Fibroblast of lung (primary cell): ENCODE measurements around the gene CAAP1. TPM values are rescaled to one million over a fixed set of nuclear protein-coding genes. Genes with fewer than 3 reads are reported as not detected.

Experiments used
- DNase-seq, 2 donors: peaks; one replicate each; pipeline versions ENCODE4 v3.0.0 to v3.0.0-alpha.2; 2010; ENCODE audit warnings: low read depth in 2 of 2
- H2AFZ ChIP-seq: 2 replicates; pipeline ENCODE4 v1.5.1; 2012; ENCODE audit warnings: low read length, control low read depth, inconsistent platforms
- H3K27ac ChIP-seq: 2 replicates; pipeline ENCODE4 v1.5.1; 2011; ENCODE audit warnings: low read length, control low read depth; ENCODE audit not compliant: insufficient read depth
- H3K27me3 ChIP-seq: 2 replicates; pipeline ENCODE4 v1.5.1; 2011; ENCODE audit warnings: mild to moderate bottlenecking, low read length; ENCODE audit not compliant: control insufficient read depth, insufficient read depth
- H3K36me3 ChIP-seq: 2 replicates; pipeline ENCODE4 v1.5.1; 2011; ENCODE audit warnings: low read length; ENCODE audit not compliant: control insufficient read depth, insufficient read depth
- H3K4me1 ChIP-seq: 2 replicates; pipeline ENCODE4 v1.5.1; 2011; ENCODE audit warnings: low read length; ENCODE audit not compliant: control insufficient read depth, insufficient read depth; ENCODE audit errors: extremely low read depth
- H3K4me2 ChIP-seq: 2 replicates; pipeline ENCODE4 v1.5.1; 2011; ENCODE audit warnings: low read length, control low read depth; ENCODE audit not compliant: insufficient read depth; ENCODE audit errors: extremely low read depth
- H3K4me3 ChIP-seq, 4 experiments: fragments of 200-600 bp in 1 of 4; sonication (generic) in 1 of 4; replicated peaks in 1 of 4; 2 replicates each; pipeline ENCODE4 v1.5.1; 2011 to 2016; ENCODE audit warnings: low read length in 4 of 4, low read depth in 3 of 4, mild to moderate bottlenecking in 3 of 4, control low read depth in 2 of 4, inconsistent platforms in 1 of 4, mixed read lengths in 1 of 4; ENCODE audit not compliant: insufficient read depth in 1 of 4; ENCODE audit errors: control extremely low read depth in 1 of 4
- H3K79me2 ChIP-seq: 2 replicates; pipeline ENCODE4 v1.5.1; 2012; ENCODE audit warnings: mild to moderate bottlenecking, low read length, inconsistent platforms; ENCODE audit not compliant: control insufficient read depth, insufficient read depth
- H3K9ac ChIP-seq: 2 replicates; pipeline ENCODE4 v1.5.1; 2011; ENCODE audit warnings: mild to moderate bottlenecking, low read length, control low read depth; ENCODE audit not compliant: insufficient read depth
- H3K9me3 ChIP-seq: 2 replicates; pipeline ENCODE4 v1.5.1; 2012; ENCODE audit warnings: low read depth, low read length; ENCODE audit not compliant: control insufficient read depth, insufficient read depth
- H4K20me1 ChIP-seq: 2 replicates; pipeline ENCODE4 v1.5.1; 2011; ENCODE audit warnings: low read length; ENCODE audit not compliant: control insufficient read depth, insufficient read depth; ENCODE audit errors: extremely low read depth
- CTCF ChIP-seq, 2 donors: IDR thresholded peaks in 1 of 2; conservative IDR thresholded peaks in 1 of 2; 1 replicate in 1 of 2; 2 replicates in 1 of 2; pipeline ENCODE4 v1.5.1; 2011 to 2012; ENCODE audit warnings: low read length in 2 of 2, control low read depth in 1 of 2, inconsistent platforms in 1 of 2, low read depth in 1 of 2, mild to moderate bottlenecking in 1 of 2
- EZH2 ChIP-seq: IDR thresholded peaks from 2 replicates; pipeline ENCODE4 v1.5.1; 2012; ENCODE audit warnings: low read length, control low read depth, mild to moderate bottlenecking; ENCODE audit errors: missing control alignments
- polyA plus RNA-seq, 2 donors: library from polyadenylated mRNA; depleted of rRNA in 1 of 2; stranded (reverse) in 1 of 2; unstranded in 1 of 2; fragments of >200 nt; gene quantifications; 2 replicates each; pipeline ENCODE4 v1.2.1, GENCODE V29; 2011 to 2012; ENCODE audit warnings: missing spikeins in 1 of 2
- total RNA-seq: library from RNA; depleted of rRNA; stranded (reverse); fragments of >200 nt; gene quantifications from 2 replicates; pipeline ENCODE4 v1.2.1, GENCODE V29; 2014

CAAP1 gene
- total and polyA plus RNA-seq, 2 donors (not counting 1 experiment from before 2014, with no cell fraction given), result 13.9 to 15.9 TPM

DNA sequence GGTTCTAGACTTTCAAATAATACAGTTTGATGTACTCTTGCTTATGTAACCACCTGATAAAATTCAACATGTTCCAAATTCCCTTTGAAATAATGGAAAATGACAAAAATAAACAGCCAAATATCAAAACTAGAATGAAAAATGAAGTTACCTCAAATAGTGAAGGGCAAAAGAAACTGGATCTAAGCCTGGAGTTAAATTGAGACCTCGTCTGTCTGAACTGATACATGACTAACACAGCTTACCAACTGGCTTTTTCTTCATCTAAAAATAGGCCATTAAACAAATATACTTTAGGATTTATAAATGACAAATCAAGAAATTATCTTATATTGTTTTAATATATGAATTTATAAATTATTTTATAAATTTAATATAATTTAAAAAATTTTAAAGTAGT, 12.1 kb upstream of the CAAP1 start:
- H3K4me3 ChIP-seq, result no peak overlapping the region
- H4K20me1 ChIP-seq, result no peaks in the 10 kb centered on the region
- no peak overlapping the region for H3K27ac ChIP-seq
- TF ChIP-seq EZH2 (no peak), CTCF (conservative IDR thresholded peaks at IDR 0.05 in 1 of 2, IDR thresholded peaks at IDR 0.05 in 1 of 2; ENCODE audit: low read depth in 1 of 2, low read length in 2 of 2) (no peak)
- no peak overlapping the region for H2AFZ ChIP-seq
- DNase-seq, result no peak
- no peak overlapping the region for H3K9ac ChIP-seq
- no peaks in the 10 kb centered on the region for H3K79me2 ChIP-seq
- H3K9me3 ChIP-seq, result no peaks in the 10 kb centered on the region
- no peaks in the 10 kb centered on the region for H3K27me3 ChIP-seq
- no peaks in the 10 kb centered on the region for H3K4me1 ChIP-seq
- H3K36me3 ChIP-seq, result peaks cover 3% of the 10 kb centered on the region
- H3K4me2 ChIP-seq, result no peak overlapping the region

DNA sequence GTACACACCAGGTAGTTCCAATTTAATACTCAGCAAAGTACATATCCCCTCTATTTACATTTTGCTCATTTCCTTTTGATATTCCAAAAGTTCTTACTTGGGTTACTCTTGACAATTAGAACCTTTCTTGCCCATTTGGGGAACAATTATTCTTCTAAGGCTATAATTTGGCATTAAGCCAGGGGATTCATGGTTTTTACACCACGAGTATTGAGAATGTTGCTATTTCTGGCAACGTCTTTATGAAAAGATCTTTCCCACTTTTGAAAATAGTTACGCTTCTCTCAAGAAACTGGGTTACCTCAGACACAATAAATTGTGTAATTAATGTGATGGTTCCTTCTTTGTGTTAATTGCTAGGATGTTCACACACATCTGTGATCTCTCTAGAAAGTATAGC, 11.5 kb upstream of the CAAP1 start:
- H2AFZ ChIP-seq, result no peak overlapping the region
- H3K27me3 ChIP-seq, result no peaks in the 10 kb centered on the region
- H3K9ac ChIP-seq, result no peak overlapping the region
- no peaks in the 10 kb centered on the region for H3K9me3 ChIP-seq
- H3K4me1 ChIP-seq, result no peaks in the 10 kb centered on the region
- H3K27ac ChIP-seq, result no peak overlapping the region
- no peak for DNase-seq
- peaks cover 3% of the 10 kb centered on the region for H3K36me3 ChIP-seq
- no peak overlapping the region for H3K4me2 ChIP-seq
- H3K4me3 ChIP-seq, result no peak overlapping the region
- no peaks in the 10 kb centered on the region for H4K20me1 ChIP-seq
- no peaks in the 10 kb centered on the region for H3K79me2 ChIP-seq
- TF ChIP-seq CTCF (conservative IDR thresholded peaks at IDR 0.05 in 1 of 2, IDR thresholded peaks at IDR 0.05 in 1 of 2; ENCODE audit: low read depth in 1 of 2, low read length in 2 of 2) (no peak), EZH2 (no peak)

DNA sequence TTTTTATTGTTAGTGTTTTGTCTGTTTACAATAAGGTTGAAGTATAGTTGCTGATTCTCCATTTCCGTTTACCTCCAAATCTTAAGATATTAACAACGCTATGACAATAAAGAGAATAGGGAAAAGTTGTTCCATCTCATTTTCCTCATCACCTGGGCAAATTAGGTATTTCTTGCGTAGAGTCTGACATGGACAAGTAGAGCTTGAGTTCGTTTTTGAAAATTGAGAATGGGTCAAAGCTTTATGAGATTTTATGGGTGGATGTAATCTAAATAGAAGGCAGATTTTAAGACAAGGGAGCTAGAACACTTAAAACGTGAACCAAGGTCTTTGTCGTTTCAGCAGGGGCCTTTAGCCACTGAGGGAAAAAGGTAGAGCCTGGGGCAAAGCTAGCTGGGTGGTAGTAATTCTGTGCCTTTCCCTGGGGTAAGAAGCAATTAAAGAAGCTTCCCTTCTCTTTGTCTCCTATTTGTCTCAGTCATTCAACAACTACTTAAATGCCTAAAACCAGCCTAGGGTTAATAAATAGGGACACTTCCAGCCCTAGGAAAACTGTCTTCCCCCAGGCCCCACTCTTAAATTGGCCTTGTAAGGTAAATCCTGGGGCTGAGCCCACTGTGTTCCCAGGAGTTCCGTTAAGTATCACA, 551 bp upstream of the CAAP1 start:
- H3K27me3 ChIP-seq, result no peaks in the 10 kb centered on the region
- TF ChIP-seq CTCF (conservative IDR thresholded peaks at IDR 0.05 in 1 of 2, IDR thresholded peaks at IDR 0.05 in 1 of 2; ENCODE audit: low read depth in 1 of 2, low read length in 2 of 2) (no peak), EZH2 (no peak)
- DNase-seq, result no peak
- H3K9ac ChIP-seq, result peak overlapping the region; percentile 95
- peaks cover 31% of the 10 kb centered on the region for H3K79me2 ChIP-seq
- no peaks in the 10 kb centered on the region for H3K36me3 ChIP-seq
- H3K4me3 ChIP-seq, result peak overlapping the region; percentile 94 to 98 (median 96)
- peak overlapping the region; percentile 96 for H2AFZ ChIP-seq
- H3K4me2 ChIP-seq, result peak overlapping the region; percentile 90
- no peaks in the 10 kb centered on the region for H3K4me1 ChIP-seq
- H3K27ac ChIP-seq, result peak overlapping the region; percentile 98
- H4K20me1 ChIP-seq, result no peaks in the 10 kb centered on the region
- no peaks in the 10 kb centered on the region for H3K9me3 ChIP-seq
